ENCODE data around the gene UCHL5.
"Not testable (repeated sequence)": the region's sequence is repeated elsewhere in the genome, so short reads cannot be mapped to it uniquely, and the experiment has no call there.

The UCHL5 gene

GRCh38 chr1:192984080-192984479, 75.1 kb downstream of the UCHL5 start:
- no peak for DNase-seq (ENCODE audit: insufficient read length, low spot score)
- TF ChIP-seq, protein P1, sequence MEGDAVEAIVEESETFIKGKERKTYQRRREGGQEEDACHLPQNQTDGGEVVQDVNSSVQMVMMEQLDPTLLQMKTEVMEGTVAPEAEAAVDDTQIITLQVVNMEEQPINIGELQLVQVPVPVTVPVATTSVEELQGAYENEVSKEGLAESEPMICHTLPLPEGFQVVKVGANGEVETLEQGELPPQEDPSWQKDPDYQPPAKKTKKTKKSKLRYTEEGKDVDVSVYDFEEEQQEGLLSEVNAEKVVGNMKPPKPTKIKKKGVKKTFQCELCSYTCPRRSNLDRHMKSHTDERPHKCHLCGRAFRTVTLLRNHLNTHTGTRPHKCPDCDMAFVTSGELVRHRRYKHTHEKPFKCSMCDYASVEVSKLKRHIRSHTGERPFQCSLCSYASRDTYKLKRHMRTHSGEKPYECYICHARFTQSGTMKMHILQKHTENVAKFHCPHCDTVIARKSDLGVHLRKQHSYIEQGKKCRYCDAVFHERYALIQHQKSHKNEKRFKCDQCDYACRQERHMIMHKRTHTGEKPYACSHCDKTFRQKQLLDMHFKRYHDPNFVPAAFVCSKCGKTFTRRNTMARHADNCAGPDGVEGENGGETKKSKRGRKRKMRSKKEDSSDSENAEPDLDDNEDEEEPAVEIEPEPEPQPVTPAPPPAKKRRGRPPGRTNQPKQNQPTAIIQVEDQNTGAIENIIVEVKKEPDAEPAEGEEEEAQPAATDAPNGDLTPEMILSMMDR (IDR thresholded peaks at IDR 0.05; ENCODE audit: insufficient read depth, missing control alignments) = no peak
- no peak for FAIRE-seq

GRCh38 chr1:192983349-192983980, 75.7 kb downstream of the UCHL5 start:
- no peak for DNase-seq (ENCODE audit: insufficient read length, low spot score)
- TF ChIP-seq, protein P1 (IDR thresholded peaks at IDR 0.05; ENCODE audit: insufficient read depth, missing control alignments) = no peak
- no peak for FAIRE-seq

GRCh38 chr1:192980856-192981255, 78.3 kb downstream of the UCHL5 start:
- TF ChIP-seq, protein P1 (IDR thresholded peaks at IDR 0.05; ENCODE audit: insufficient read depth, missing control alignments) = no peak
- DNase-seq (ENCODE audit: insufficient read length, low spot score) (no peak), FAIRE-seq (peak; percentile 53)

- not testable (repeated sequence) for DNase-seq (ENCODE audit: insufficient read length, low spot score); FAIRE-seq
Observed at GRCh38 chr1:192980334-192980733, 78.8 kb downstream of the UCHL5 start.

DNA sequence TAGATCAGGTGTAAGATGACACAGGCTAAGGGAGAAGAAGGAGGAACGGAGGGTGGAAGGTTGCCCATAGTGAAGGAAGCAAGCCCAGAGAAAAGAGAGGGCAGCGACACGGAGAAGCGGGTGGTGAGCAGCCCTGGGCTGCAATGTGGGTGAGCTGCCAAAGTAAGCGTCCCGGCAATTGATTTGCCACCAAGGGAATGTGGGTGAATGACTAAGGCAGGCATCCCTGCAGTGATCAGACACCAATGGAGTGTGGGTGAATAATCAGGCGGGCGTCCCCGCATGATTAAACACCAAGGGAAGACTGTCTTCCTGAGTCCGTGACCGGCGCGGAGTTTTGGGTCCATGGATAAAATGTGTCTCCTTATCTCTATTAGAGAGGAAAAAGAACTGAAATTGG, 79.6 kb downstream of the UCHL5 start:
- DNase-seq (ENCODE audit: insufficient read length, low spot score) (no peak), FAIRE-seq (no peak)
- TF ChIP-seq, protein P1 (IDR thresholded peaks at IDR 0.05; ENCODE audit: insufficient read depth, missing control alignments) = no peak

GRCh38 chr1:192978195-192978710, 80.9 kb downstream of the UCHL5 start:
- DNase-seq (ENCODE audit: insufficient read length, low spot score) (no peak), FAIRE-seq (no peak)
- TF ChIP-seq, protein P1 (IDR thresholded peaks at IDR 0.05; ENCODE audit: insufficient read depth, missing control alignments) = no peak

DNA sequence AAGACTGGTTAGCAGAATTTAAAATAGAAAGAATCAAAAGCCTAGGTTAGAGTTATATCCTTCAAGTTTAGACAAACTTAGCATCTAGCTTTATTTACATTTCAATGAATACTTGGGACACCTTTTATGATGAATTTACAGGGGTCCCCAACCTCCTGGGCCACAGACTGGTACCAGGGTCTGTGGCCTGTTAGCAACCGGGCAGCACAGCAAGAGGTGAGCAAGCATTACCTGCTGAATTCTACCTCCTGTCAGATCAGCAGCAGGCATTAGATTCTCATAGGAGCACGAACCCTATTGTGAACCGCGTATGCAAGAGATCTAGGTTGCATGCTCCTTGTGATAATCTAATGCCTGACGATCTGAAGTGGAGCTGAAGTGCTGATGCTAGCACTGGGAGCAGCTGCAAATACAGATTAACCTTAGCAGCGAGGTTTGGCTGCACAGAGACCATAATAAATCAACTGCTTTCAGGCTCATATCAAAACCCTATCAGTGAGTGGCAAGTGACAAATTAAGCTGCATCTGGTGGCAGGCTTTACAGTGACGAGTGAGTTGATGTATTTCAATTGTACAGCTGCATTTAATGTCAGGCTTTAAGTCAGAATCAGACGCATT, 82.0 kb downstream of the UCHL5 start:
- DNase-seq (ENCODE audit: insufficient read length, low spot score) (no peak), FAIRE-seq (no peak)
- TF ChIP-seq, protein P1 (IDR thresholded peaks at IDR 0.05; ENCODE audit: insufficient read depth, missing control alignments) = no peak

Measured in D721Med (cell line).